Heart right ventricle (tissue), 16 donors: ENCODE measurements around the gene MKRN2OS. TPM values are rescaled to one million over a fixed set of nuclear protein-coding genes. Genes with fewer than 3 reads are reported as not detected.

Experiments used
- ATAC-seq, 8 donors: fragments of 200-7000 bp; cut with Tn5 transposase; one replicate each; pipeline ENCODE4 v1.9.1; 2020; ENCODE audit warnings: mild to moderate bottlenecking in 8 of 8, moderate library complexity in 8 of 8, moderate number of reproducible peaks in 1 of 8
- DNase-seq, 2 donors: peaks; one replicate each; pipeline ENCODE4 v3.0.0-alpha.2; 2020
- H3K27ac ChIP-seq, 10 donors: fragments of 200-600 bp; sonication (generic) in 2 of 10; one replicate each; pipeline versions ENCODE4 v1.5.0 to v1.8.0; 2020 to 2022; ENCODE audit warnings: mild to moderate bottlenecking in 3 of 10
- H3K27me3 ChIP-seq, 7 donors: fragments of 200-600 bp; one replicate each; pipeline ENCODE4 v1.8.0; 2021 to 2022; ENCODE audit warnings: mild to moderate bottlenecking in 2 of 7
- H3K36me3 ChIP-seq, 9 donors: fragments of 200-600 bp; sonication (generic) in 1 of 9; one replicate each; pipeline versions ENCODE4 v1.5.0 to v1.8.0; 2020 to 2022; ENCODE audit warnings: mild to moderate bottlenecking in 2 of 9
- H3K4me1 ChIP-seq, 9 donors: fragments of 200-600 bp; sonication (generic) in 1 of 9; one replicate each; pipeline versions ENCODE4 v1.5.0 to v1.8.0; 2020 to 2022; ENCODE audit warnings: mild to moderate bottlenecking in 4 of 9
- H3K4me3 ChIP-seq, 10 donors: fragments of 200-600 bp; sonication (generic) in 2 of 10; one replicate each; pipeline versions ENCODE4 v1.5.0 to v1.8.0; 2020 to 2022; ENCODE audit warnings: mild to moderate bottlenecking in 7 of 10, moderate library complexity in 2 of 10
- H3K9me3 ChIP-seq, 11 donors: fragments of 200-600 bp in 10 of 11; sonication (generic) in 2 of 11; one replicate each; pipeline versions ENCODE4 v1.5.0 to v1.8.0; 2013 to 2022; ENCODE audit warnings: mild to moderate bottlenecking in 2 of 11, control low read depth in 1 of 11, moderate library complexity in 1 of 11
- WGBS, 2 donors: extraction: QIAGEN DNeasy Blood & Tissue Kit; methylation state at CpG; one replicate each; pipeline ENCODE4 v1.1.7; 2013; ENCODE audit warnings: inconsistent platforms in 1 of 2; 5-methylcytosine and 5-hydroxymethylcytosine counted together
- intact Hi-C, 10 donors: fragments of 100-400 bp; cut with DNase I; formaldehyde crosslinking; loops; one replicate each; pipeline versions ENCODE4 v1.11.1 to v1.14.2; 2022
- polyA plus RNA-seq, 2 donors: library from polyadenylated mRNA; stranded (reverse); fragments of 200-250 nt; gene quantifications; one replicate each; pipeline ENCODE4 v1.2.3, GENCODE V29; 2013
- total RNA-seq, 10 donors: library from RNA; stranded (reverse); fragmentation: NEBNext Ultra II Directional in 3 of 10; extraction: Animal tissue kit (Norgen Biotek cat#: 25700) in 3 of 10; gene quantifications; one replicate each; pipeline versions ENCODE4 v1.2.1 to v1.2.4, GENCODE V29; 2021 to 2023
- TF ChIP-seq, protein P1 (sequence below), 9 donors: fragments of 200-600 bp; sonication (generic) in 2 of 9; IDR thresholded peaks; one replicate each; pipeline versions ENCODE4 v1.5.0 to v1.8.0; 2021 to 2022; ENCODE audit warnings: antibody characterized with exemption in 9 of 9, mild to moderate bottlenecking in 5 of 9, moderate library complexity in 1 of 9
- donor health status: Arrhythmogenic right ventricular cardiomyopathy.
- donor health status: ischemic (EF 13 %, LVEDD 7.1; RV severe dilation, severe dysfunction).
- donor health status: healthy with polysubstance abuse.
- donor health status: DM: no; HTN: yes; CAD: no.
- donor health status: DM: no; HTN: no; CAD: no.
- donor health status: ischemic (EF 25% LVEDD 6.9; RV normal size, moderate dysfunction).
- donor health status: ischemic (EF 25% LVEDD 5.7; RV mildly dilated, moderate dysfunction).
- donor health status: healthy.
- donor health status: DM: yes; HTN: yes; CAD: no.
- donor health status: Ischemic cardiomyopathy.
- donor health status: ischemic (EF 35%, LVEDD 5.7; RV mildly dilated, moderate dysfunction).
- donor health status: nonischemic (EF 11% LVEDD 7.7; RV severe dilation, severe dysfunction).
- donor health status: DM: yes; HTN: yes; CAD: no.
- donor health status: PGD.
- donor health status: ischemic (EF 29% LVEDD 5.4; RV normal size, mild dysfunction).
- donor health status: nonischemic (EF 23%, LVEDD 6.1; RV moderate dilation, normal function).

The MKRN2OS gene
- total and polyA plus RNA-seq, 12 donors = 0.49 to 9.3 (median 6.2) TPM; not detected in 5

DNA sequence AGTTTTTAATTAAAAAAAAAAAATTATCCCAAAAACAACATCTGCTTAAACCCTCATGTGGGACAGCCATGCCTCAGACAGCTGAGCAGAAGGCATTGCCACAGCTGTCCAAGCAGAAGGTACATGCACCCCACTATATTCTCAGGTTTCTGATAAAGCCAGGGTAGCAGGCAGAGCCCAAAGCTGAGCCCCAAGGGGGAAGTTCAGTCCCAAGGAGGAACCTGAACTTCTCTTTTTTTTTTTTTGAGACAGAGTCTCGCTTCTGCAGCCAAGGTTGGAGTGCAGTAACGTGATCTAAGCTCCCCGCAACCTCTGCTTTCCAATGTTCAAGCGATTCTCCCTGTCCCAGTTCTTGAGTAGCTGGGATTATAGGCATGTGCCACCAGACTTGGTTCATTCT is 44.8 kb upstream of the MKRN2OS start:
- WGBS, 2 donors = 100% methylated on average over 1 of the region's 4 CpGs
- Histone ChIP-seq H3K36me3 (peaks cover 0 to 99% (median 69%) of the 10 kb centered on the region in 9 donors), H3K27me3 (no peaks in the 10 kb centered on the region), H3K4me1 (peaks cover 0 to 62% (median 17%) of the 10 kb centered on the region in 9 donors), H3K9me3 (no peaks in the 10 kb centered on the region), H3K4me3 (no peak overlapping the region), H3K27ac (peak overlapping the region in 3 of 10 donors; percentile 13 to 61 (median 54))
- TF ChIP-seq, protein P1, sequence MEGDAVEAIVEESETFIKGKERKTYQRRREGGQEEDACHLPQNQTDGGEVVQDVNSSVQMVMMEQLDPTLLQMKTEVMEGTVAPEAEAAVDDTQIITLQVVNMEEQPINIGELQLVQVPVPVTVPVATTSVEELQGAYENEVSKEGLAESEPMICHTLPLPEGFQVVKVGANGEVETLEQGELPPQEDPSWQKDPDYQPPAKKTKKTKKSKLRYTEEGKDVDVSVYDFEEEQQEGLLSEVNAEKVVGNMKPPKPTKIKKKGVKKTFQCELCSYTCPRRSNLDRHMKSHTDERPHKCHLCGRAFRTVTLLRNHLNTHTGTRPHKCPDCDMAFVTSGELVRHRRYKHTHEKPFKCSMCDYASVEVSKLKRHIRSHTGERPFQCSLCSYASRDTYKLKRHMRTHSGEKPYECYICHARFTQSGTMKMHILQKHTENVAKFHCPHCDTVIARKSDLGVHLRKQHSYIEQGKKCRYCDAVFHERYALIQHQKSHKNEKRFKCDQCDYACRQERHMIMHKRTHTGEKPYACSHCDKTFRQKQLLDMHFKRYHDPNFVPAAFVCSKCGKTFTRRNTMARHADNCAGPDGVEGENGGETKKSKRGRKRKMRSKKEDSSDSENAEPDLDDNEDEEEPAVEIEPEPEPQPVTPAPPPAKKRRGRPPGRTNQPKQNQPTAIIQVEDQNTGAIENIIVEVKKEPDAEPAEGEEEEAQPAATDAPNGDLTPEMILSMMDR (IDR thresholded peaks at IDR 0.05) = no peak
- DNase-seq = no peak
- ATAC-seq = no peak
- intact Hi-C loops = loop anchor here in 1 of 10 donors (10.0 kb wide), 1 partner anchor 125 kb away; no protein-coding TSS in a partner anchor

DNA sequence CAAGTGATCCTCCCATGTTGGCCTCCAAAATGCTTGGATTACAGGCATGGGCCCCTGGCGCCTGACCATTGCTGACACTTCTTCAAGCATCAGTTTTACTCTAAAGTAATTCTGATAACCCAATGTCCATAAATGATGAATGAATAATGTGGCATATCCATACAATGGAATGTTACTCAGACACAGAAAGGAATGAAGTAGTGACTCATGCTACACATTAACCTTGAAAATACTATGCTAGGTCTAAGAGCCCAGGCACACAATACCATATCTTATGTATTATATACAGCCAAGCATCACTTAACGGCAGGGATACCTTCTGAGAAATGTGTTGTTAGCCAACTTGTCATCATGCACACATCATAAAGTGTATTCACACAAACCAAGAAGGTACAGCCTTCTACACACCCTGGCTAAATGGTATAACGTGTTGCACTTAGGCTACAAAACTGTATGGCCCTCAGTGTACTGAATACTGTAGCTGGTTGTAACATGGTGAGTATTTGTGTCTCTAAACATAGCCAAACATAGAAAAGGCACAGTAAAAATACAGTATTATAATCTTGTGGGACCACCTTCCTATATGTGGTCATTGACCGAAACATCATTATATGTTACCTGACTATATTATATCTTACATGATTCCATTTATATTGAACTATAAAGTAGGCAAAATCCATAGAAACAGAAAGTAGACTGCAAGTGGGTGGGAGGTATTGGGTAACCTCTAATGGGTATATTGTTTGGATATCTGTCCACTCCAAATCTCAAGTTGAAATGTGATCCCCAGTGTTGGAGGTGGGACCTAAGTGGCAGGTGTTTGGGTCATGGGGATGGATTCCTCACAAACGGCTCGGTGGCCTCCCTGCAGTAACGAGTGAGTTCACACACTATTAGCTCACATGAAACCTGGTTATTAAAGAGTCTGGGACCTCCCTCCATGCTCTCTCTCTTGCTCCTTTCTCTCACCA is 43.0 kb upstream of the MKRN2OS start:
- intact Hi-C loops = loop anchor here in 1 of 10 donors (10.0 kb wide), 1 partner anchor 126 kb away; no protein-coding TSS in a partner anchor
- Histone ChIP-seq H3K27ac (peak overlapping the region in 6 of 10 donors; percentile 17 to 54 (median 34)), H3K4me3 (no peak overlapping the region), H3K27me3 (no peaks in the 10 kb centered on the region), H3K36me3 (peaks cover 0 to 99% (median 68%) of the 10 kb centered on the region in 9 donors), H3K9me3 (no peaks in the 10 kb centered on the region), H3K4me1 (peaks cover 0 to 51% (median 17%) of the 10 kb centered on the region in 9 donors)
- DNase-seq (no peak), ATAC-seq (no peak)
- WGBS, 2 donors = 67 to 82% methylated on average over 7 of the region's 7 CpGs
- TF ChIP-seq, protein P1 (IDR thresholded peaks at IDR 0.05) = no peak

DNA sequence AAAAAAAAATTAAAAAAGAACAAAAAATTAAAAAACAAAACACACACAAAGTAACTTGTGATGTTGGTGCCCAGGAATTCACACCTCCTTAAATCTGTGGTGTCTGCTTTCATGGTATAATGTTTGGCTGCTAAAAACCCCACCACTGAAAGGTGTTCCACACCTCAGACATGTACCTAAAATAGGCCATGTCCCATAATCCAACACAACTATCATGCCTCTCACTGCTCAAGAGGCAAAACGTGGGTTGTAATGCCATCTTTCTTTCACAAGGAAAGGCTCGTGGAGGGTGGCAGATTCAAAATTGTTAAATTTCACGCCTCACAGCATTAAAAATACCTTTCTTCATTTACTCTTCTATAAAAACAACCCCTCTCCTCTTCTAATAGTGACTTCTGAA is 41.1 kb upstream of the MKRN2OS start:
- DNase-seq (no peak), ATAC-seq (no peak)
- WGBS, 2 donors = 73 to 76% methylated on average over 3 of the region's 3 CpGs
- H3K27me3 ChIP-seq = no peaks in the 10 kb centered on the region
- TF ChIP-seq, protein P1 (IDR thresholded peaks at IDR 0.05) = no peak
- H3K4me3 ChIP-seq = no peak overlapping the region
- peaks cover 0 to 100% (median 71%) of the 10 kb centered on the region in 9 donors for H3K36me3 ChIP-seq
- intact Hi-C loops = loop anchor here in 1 of 10 donors (10.0 kb wide), 1 partner anchor 128 kb away; no protein-coding TSS in a partner anchor
- H3K27ac ChIP-seq = peak overlapping the region in 9 of 10 donors; percentile 8 to 63 (median 28)
- H3K4me1 ChIP-seq = peaks cover 0 to 36% (median 17%) of the 10 kb centered on the region in 9 donors
- no peaks in the 10 kb centered on the region for H3K9me3 ChIP-seq

DNA sequence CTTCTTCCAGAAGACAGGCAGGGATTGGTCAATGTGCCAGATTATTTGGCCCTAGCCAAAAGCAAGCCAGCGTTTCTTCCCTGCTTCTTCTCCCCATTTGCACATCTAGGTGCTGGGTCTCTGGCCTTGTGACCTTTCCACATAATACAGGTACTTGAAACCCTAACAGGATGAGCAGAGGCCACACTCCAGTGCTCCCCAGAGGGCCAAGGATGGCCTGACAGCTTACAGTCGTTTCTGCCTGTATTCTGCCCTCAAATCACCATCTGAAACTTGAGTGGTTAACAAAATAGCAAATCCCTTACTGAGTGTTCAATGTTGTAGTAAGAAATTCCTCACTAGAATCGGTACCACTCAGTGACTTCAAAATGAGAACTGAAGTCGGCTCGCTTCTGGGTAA is 40.7 kb upstream of the MKRN2OS start:
- Histone ChIP-seq H3K27me3 (no peaks in the 10 kb centered on the region), H3K36me3 (peaks cover 0 to 100% (median 71%) of the 10 kb centered on the region in 9 donors), H3K4me3 (no peak overlapping the region), H3K9me3 (no peaks in the 10 kb centered on the region), H3K27ac (peak overlapping the region in 3 of 10 donors; percentile 21 to 54 (median 28)), H3K4me1 (peaks cover 0 to 36% (median 17%) of the 10 kb centered on the region in 9 donors)
- DNase-seq = no peak
- WGBS, 2 donors = 70 to 74% methylated on average over 5 of the region's 5 CpGs
- TF ChIP-seq, protein P1 (IDR thresholded peaks at IDR 0.05) = no peak
- intact Hi-C loops = loop anchor here in 1 of 10 donors (10.0 kb wide), 1 partner anchor 129 kb away; no protein-coding TSS in a partner anchor
- no peak for ATAC-seq
